Gastrocnemius medialis (tissue), 4 donors: ENCODE measurements around the gene GPR68.

Experiments
- POLR2A ChIP-seq, 2 donors: fragments of 450-650 bp; IDR thresholded peaks; one replicate each; pipeline ENCODE4 v1.6.1; 2017; ENCODE audit warnings: antibody characterized with exemption in 2 of 2, mild to moderate bottlenecking in 2 of 2, moderate library complexity in 2 of 2
- TF ChIP-seq, protein P1 (sequence below), 5 experiments: fragments of 450-650 bp in 3 of 5; fragments of 200-600 bp in 2 of 5; sonication (generic) in 2 of 5; IDR thresholded peaks in 4 of 5; conservative IDR thresholded peaks in 1 of 5; 1 replicate in 4 of 5; 2 replicates in 1 of 5; pipeline ENCODE4 v1.5.1; 2016 to 2019; ENCODE audit warnings: antibody characterized with exemption in 5 of 5, mild to moderate bottlenecking in 3 of 5, moderate library complexity in 3 of 5

DNA sequence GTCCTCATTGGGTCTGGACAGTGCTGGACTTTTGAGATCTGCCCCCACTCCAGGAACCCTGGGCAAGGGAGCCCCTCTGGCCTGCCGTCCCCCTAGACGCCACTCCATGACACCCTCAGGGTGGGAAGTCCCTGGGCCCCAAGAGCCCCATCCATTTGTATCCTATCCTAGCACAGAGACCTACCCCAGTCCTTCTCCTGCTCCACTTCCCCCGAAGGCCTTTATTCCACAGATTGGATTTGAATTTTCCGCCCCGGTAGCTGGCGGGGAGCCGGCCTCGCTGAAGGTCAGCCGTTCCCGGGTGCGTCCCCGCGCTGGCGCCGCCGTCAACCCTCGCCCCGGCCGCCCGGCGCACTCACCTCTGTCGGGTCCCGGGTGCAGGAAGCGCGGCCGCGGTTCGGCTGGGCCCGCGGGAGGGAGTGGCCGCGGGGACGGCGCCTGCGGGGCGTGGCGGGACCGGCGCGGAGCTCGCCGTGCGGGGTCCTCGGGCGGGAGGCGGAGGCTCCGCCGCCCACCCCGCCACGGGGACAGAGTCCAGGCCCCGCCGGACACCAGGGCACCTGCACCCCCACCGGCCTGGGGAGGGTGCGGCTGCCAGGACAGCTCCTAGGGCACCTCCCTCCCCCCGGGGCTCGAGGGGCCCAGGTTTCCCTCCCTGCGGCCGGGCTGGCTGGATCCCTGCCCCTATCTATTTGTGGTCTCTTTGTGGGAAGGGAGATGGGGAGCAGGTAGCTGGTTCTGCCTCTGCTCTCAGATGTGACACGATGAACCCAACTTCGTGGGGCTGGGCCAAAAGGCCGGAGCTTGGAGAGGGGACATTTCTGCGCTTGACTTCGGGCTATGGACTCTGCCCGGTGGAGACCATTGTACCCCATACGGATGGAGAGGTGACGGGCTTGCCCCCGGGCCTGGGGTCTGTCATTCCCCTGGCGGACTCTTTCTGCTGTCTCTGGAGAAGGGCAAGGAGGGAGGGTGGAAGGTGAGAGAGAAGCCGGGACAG lies 19.9 kb upstream of the GPR68 start:
- TF ChIP-seq POLR2A (IDR thresholded peaks at IDR 0.05), result no peak
- TF ChIP-seq, protein P1, sequence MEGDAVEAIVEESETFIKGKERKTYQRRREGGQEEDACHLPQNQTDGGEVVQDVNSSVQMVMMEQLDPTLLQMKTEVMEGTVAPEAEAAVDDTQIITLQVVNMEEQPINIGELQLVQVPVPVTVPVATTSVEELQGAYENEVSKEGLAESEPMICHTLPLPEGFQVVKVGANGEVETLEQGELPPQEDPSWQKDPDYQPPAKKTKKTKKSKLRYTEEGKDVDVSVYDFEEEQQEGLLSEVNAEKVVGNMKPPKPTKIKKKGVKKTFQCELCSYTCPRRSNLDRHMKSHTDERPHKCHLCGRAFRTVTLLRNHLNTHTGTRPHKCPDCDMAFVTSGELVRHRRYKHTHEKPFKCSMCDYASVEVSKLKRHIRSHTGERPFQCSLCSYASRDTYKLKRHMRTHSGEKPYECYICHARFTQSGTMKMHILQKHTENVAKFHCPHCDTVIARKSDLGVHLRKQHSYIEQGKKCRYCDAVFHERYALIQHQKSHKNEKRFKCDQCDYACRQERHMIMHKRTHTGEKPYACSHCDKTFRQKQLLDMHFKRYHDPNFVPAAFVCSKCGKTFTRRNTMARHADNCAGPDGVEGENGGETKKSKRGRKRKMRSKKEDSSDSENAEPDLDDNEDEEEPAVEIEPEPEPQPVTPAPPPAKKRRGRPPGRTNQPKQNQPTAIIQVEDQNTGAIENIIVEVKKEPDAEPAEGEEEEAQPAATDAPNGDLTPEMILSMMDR (IDR thresholded peaks at IDR 0.05 in 4 of 5, conservative IDR thresholded peaks at IDR 0.05 in 1 of 5), result no peak
